Heart right ventricle (tissue), 16 donors: ENCODE data around the gene MOB3B. TPM values are rescaled to one million over a fixed set of nuclear protein-coding genes. Genes with fewer than 3 reads are reported as not detected.

ENCODE experiments used
- ATAC-seq, 8 donors: fragments of 200-7000 bp; cut with Tn5 transposase; one replicate each; pipeline ENCODE4 v1.9.1; 2020; ENCODE audit warnings: mild to moderate bottlenecking in 8 of 8, moderate library complexity in 8 of 8, moderate number of reproducible peaks in 1 of 8
- DNase-seq, 2 donors: peaks; one replicate each; pipeline ENCODE4 v3.0.0-alpha.2; 2020
- H3K27ac ChIP-seq, 10 donors: fragments of 200-600 bp; sonication (generic) in 2 of 10; one replicate each; pipeline versions ENCODE4 v1.5.0 to v1.8.0; 2020 to 2022; ENCODE audit warnings: mild to moderate bottlenecking in 3 of 10
- H3K27me3 ChIP-seq, 7 donors: fragments of 200-600 bp; one replicate each; pipeline ENCODE4 v1.8.0; 2021 to 2022; ENCODE audit warnings: mild to moderate bottlenecking in 2 of 7
- H3K36me3 ChIP-seq, 9 donors: fragments of 200-600 bp; sonication (generic) in 1 of 9; one replicate each; pipeline versions ENCODE4 v1.5.0 to v1.8.0; 2020 to 2022; ENCODE audit warnings: mild to moderate bottlenecking in 2 of 9
- H3K4me1 ChIP-seq, 9 donors: fragments of 200-600 bp; sonication (generic) in 1 of 9; one replicate each; pipeline versions ENCODE4 v1.5.0 to v1.8.0; 2020 to 2022; ENCODE audit warnings: mild to moderate bottlenecking in 4 of 9
- H3K4me3 ChIP-seq, 10 donors: fragments of 200-600 bp; sonication (generic) in 2 of 10; one replicate each; pipeline versions ENCODE4 v1.5.0 to v1.8.0; 2020 to 2022; ENCODE audit warnings: mild to moderate bottlenecking in 7 of 10, moderate library complexity in 2 of 10
- H3K9me3 ChIP-seq, 11 donors: fragments of 200-600 bp in 10 of 11; sonication (generic) in 2 of 11; one replicate each; pipeline versions ENCODE4 v1.5.0 to v1.8.0; 2013 to 2022; ENCODE audit warnings: mild to moderate bottlenecking in 2 of 11, control low read depth in 1 of 11, moderate library complexity in 1 of 11
- CTCF ChIP-seq, 9 donors: fragments of 200-600 bp; sonication (generic) in 2 of 9; IDR thresholded peaks; one replicate each; pipeline versions ENCODE4 v1.5.0 to v1.8.0; 2021 to 2022; ENCODE audit warnings: antibody characterized with exemption in 9 of 9, mild to moderate bottlenecking in 5 of 9, moderate library complexity in 1 of 9
- WGBS, 2 donors: extraction: QIAGEN DNeasy Blood & Tissue Kit; methylation state at CpG; one replicate each; pipeline ENCODE4 v1.1.7; 2013; ENCODE audit warnings: inconsistent platforms in 1 of 2; 5-methylcytosine and 5-hydroxymethylcytosine counted together
- intact Hi-C, 10 donors: fragments of 100-400 bp; cut with DNase I; formaldehyde crosslinking; loops; one replicate each; pipeline versions ENCODE4 v1.11.1 to v1.14.2; 2022
- polyA plus RNA-seq, 2 donors: library from polyadenylated mRNA; stranded (reverse); fragments of 200-250 nt; gene quantifications; one replicate each; pipeline ENCODE4 v1.2.3, GENCODE V29; 2013
- total RNA-seq, 10 donors: library from RNA; stranded (reverse); fragmentation: NEBNext Ultra II Directional in 3 of 10; extraction: Animal tissue kit (Norgen Biotek cat#: 25700) in 3 of 10; gene quantifications; one replicate each; pipeline versions ENCODE4 v1.2.1 to v1.2.4, GENCODE V29; 2021 to 2023
- donor health status: Arrhythmogenic right ventricular cardiomyopathy.
- donor health status: ischemic (EF 13 %, LVEDD 7.1; RV severe dilation, severe dysfunction).
- donor health status: healthy with polysubstance abuse.
- donor health status: DM: no; HTN: yes; CAD: no.
- donor health status: DM: no; HTN: no; CAD: no.
- donor health status: ischemic (EF 25% LVEDD 6.9; RV normal size, moderate dysfunction).
- donor health status: ischemic (EF 25% LVEDD 5.7; RV mildly dilated, moderate dysfunction).
- donor health status: healthy.
- donor health status: DM: yes; HTN: yes; CAD: no.
- donor health status: Ischemic cardiomyopathy.
- donor health status: ischemic (EF 35%, LVEDD 5.7; RV mildly dilated, moderate dysfunction).
- donor health status: nonischemic (EF 11% LVEDD 7.7; RV severe dilation, severe dysfunction).
- donor health status: DM: yes; HTN: yes; CAD: no.
- donor health status: PGD.
- donor health status: ischemic (EF 29% LVEDD 5.4; RV normal size, mild dysfunction).
- donor health status: nonischemic (EF 23%, LVEDD 6.1; RV moderate dilation, normal function).

The MOB3B gene
- total and polyA plus RNA-seq, 12 donors, result 0.39 to 2.3 (median 1.3) TPM

DNA sequence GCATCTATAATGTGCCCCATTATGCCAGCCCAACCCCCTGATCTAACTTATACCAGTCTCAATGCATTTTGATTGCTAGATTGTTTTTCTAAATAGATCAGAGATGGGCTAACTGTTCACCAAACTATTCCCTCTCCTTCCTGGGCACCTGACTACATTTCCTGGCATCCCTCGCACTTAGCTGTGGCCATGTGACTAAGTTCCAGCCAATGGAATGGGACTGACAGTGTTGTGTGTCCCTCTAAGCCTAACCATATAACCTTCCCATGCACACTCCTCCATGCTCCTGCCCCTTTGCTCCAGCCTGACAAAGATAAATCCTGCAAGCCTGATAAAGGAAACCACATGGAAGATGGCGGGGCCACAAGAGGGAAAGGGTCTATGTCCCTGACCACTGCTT lies 17.8 kb downstream of the MOB3B start:
- intact Hi-C loops, result loop anchor here in 1 of 10 donors (5.0 kb wide), 1 partner anchor 44 kb away; no protein-coding TSS in a partner anchor
- no peak for TF ChIP-seq CTCF (IDR thresholded peaks at IDR 0.05)
- H3K27me3 ChIP-seq, result no peaks in the 10 kb centered on the region
- 87 to 92% methylated on average over 2 of the region's 2 CpGs for whole genome bisulfite sequencing, 2 donors
- H3K4me1 ChIP-seq, result peaks cover 0 to 13% (median 9%) of the 10 kb centered on the region in 9 donors
- no peaks in the 10 kb centered on the region for H3K9me3 ChIP-seq
- DNase-seq (no peak), ATAC-seq (no peak)
- no peak overlapping the region for H3K4me3 ChIP-seq
- H3K36me3 ChIP-seq, result no peaks in the 10 kb centered on the region
- no peak overlapping the region for H3K27ac ChIP-seq

- H3K36me3 ChIP-seq, result no peaks in the 10 kb centered on the region
- no peak for TF ChIP-seq CTCF (IDR thresholded peaks at IDR 0.05)
- 92 to 97% methylated on average over 2 of the region's 2 CpGs for WGBS, 2 donors
Observed at GRCh38 chr9:27510780-27511179, 18.8 kb downstream of the MOB3B start.

GRCh38 chr9:27506981-27507380 lies 22.6 kb downstream of the MOB3B start:
- intact Hi-C loops, result no loop called here
- WGBS, 2 donors, result 67 to 69% methylated on average over 2 of the region's 2 CpGs

More at GRCh38 chr9:27510780-27511179, 18.8 kb downstream of the MOB3B start:
- Histone ChIP-seq H3K9me3 (no peaks in the 10 kb centered on the region), H3K4me3 (no peak overlapping the region), H3K4me1 (peaks cover 0 to 13% (median 9%) of the 10 kb centered on the region in 9 donors), H3K27me3 (no peaks in the 10 kb centered on the region), H3K27ac (no peak overlapping the region)
- ATAC-seq (no peak), DNase-seq (no peak)
- intact Hi-C loops, result loop anchor here in 1 of 10 donors (5.0 kb wide), 1 partner anchor 43 kb away; no protein-coding TSS in a partner anchor

DNA sequence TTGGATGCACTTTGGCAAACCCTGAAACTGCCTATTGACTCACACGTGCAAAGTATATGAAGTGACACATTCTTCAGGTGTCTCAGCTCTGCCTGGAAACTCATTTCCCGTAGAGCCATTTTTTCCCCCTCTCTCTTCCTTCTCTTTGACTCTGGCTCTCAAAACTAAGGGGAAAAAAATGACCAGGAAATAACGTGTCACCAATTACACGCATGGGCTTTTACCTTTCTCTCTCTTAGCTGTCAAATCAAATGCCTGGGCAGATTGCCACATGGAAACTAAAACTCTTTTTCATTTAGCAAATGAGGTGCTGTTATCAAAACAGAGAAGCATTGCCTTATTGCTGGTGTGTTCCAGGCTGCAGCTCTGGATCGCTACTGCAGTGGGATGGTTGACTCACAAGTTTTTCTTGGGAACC lies 23.9 kb downstream of the MOB3B start:
- H3K4me3 ChIP-seq, result no peak overlapping the region
- H3K27ac ChIP-seq, result no peak overlapping the region
- WGBS, 2 donors, result 69 to 70% methylated on average over 5 of the region's 5 CpGs
- H3K27me3 ChIP-seq, result no peaks in the 10 kb centered on the region
- ATAC-seq, result no peak
- H3K36me3 ChIP-seq, result no peaks in the 10 kb centered on the region
- TF ChIP-seq CTCF (IDR thresholded peaks at IDR 0.05), result no peak
- no peaks in the 10 kb centered on the region for H3K4me1 ChIP-seq
- peaks cover 0 to 5% (median 0%) of the 10 kb centered on the region in 11 donors for H3K9me3 ChIP-seq
- DNase-seq, result no peak
- intact Hi-C loops, result no loop called here

More at GRCh38 chr9:27506981-27507380, 22.6 kb downstream of the MOB3B start:
- peaks cover 0 to 5% (median 0%) of the 10 kb centered on the region in 11 donors for H3K9me3 ChIP-seq
- H3K27ac ChIP-seq, result no peak overlapping the region
- H3K4me3 ChIP-seq, result no peak overlapping the region
- TF ChIP-seq CTCF (IDR thresholded peaks at IDR 0.05), result no peak
- H3K4me1 ChIP-seq, result no peaks in the 10 kb centered on the region
- DNase-seq (no peak), ATAC-seq (no peak)
- no peaks in the 10 kb centered on the region for H3K27me3 ChIP-seq
- H3K36me3 ChIP-seq, result no peaks in the 10 kb centered on the region
